Measurements from ENCODE around the gene WDR33.
"Not testable (repeated sequence)": the region's sequence is repeated elsewhere in the genome, so short reads cannot be mapped to it uniquely, and the experiment has no call there.

WDR33 gene

GRCh38 chr2:127763776-127764175 is 47.2 kb downstream of the WDR33 start:
- no peak for DNase-seq

GRCh38 chr2:127762846-127763245 is 48.1 kb downstream of the WDR33 start:
- peak in 3 of 56 donors; percentile 7 for DNase-seq

- DNase-seq = no peak
Measured at GRCh38 chr2:127762441-127762840, 48.5 kb downstream of the WDR33 start.

- DNase-seq = no peak
Measured at GRCh38 chr2:127759931-127760330, 51.0 kb downstream of the WDR33 start.

- DNase-seq = no peak
Measured at GRCh38 chr2:127754186-127754585, 56.8 kb downstream of the WDR33 start.

- no peak for DNase-seq
Measured at GRCh38 chr2:127753374-127753773, 57.6 kb downstream of the WDR33 start.

- DNase-seq = not testable (repeated sequence)
Measured at GRCh38 chr2:127749537-127749936, 61.4 kb downstream of the WDR33 start.

GRCh38 chr2:127747621-127748020 is 63.4 kb downstream of the WDR33 start:
- no peak for DNase-seq

GRCh38 chr2:127743477-127744026 is 67.4 kb downstream of the WDR33 start:
- DNase-seq = no peak

- no peak for DNase-seq
Measured at GRCh38 chr2:127740665-127741288, 70.2 kb downstream of the WDR33 start.

- no peak for DNase-seq
Measured at GRCh38 chr2:127739800-127740199, 71.2 kb downstream of the WDR33 start.

GRCh38 chr2:127737892-127738291 is 73.1 kb downstream of the WDR33 start:
- no peak for DNase-seq

- DNase-seq = no peak
Measured at GRCh38 chr2:127735537-127736399, 75.2 kb downstream of the WDR33 start.

GRCh38 chr2:127735044-127735443 is 75.9 kb downstream of the WDR33 start:
- no peak for DNase-seq

- DNase-seq = no peak
Measured at GRCh38 chr2:127733816-127734537, 77.0 kb downstream of the WDR33 start.

GRCh38 chr2:127733113-127733815 is 77.7 kb downstream of the WDR33 start:
- DNase-seq = no peak

GRCh38 chr2:127726158-127726880 is 84.7 kb downstream of the WDR33 start:
- no peak for DNase-seq

GRCh38 chr2:127722807-127723206 is 88.2 kb downstream of the WDR33 start:
- DNase-seq = no peak

GRCh38 chr2:127721978-127722355 is 89.0 kb downstream of the WDR33 start:
- DNase-seq = no peak

- DNase-seq = no peak
Measured at GRCh38 chr2:127721311-127721977, 89.5 kb downstream of the WDR33 start.

Measured in nucleus accumbens (tissue), 56 donors.